ENCODE data around the gene GANAB. TPM values are rescaled to one million over a fixed set of nuclear protein-coding genes. Genes with fewer than 3 reads are reported as not detected.

GANAB gene
- total RNA-seq, 1 experiment from 2014 or later = 229 TPM

- no peak for DNase-seq (ENCODE audit: extremely low read depth, low read depth)
Observed at GRCh38 chr11:62577046-62577714, 69.2 kb downstream of the GANAB start.

- DNase-seq (ENCODE audit: extremely low read depth, low read depth) = no peak
Observed at GRCh38 chr11:62575837-62576236, 70.6 kb downstream of the GANAB start.

- no peak for DNase-seq (ENCODE audit: extremely low read depth, low read depth)
Observed at GRCh38 chr11:62575156-62575555, 71.3 kb downstream of the GANAB start.

Small RNA genes lying within 50 kb of the gene (small RNA-seq; reads per million reads assigned to genes)
- gene AP001458.1 (0 reads per million in 2 experiments), gene SNORA57 (0 reads per million in 2 experiments)

Other genes starting within 250 kb of the GANAB start
- gene SCGB1A1, start 227.6 kb downstream of the GANAB start, total RNA-seq (2014; rRNA removed; shearing (Covaris generic)) = not detected in 2 replicates
- gene AHNAK, start 99.8 kb downstream of the GANAB start, total RNA-seq (2014; rRNA removed; shearing (Covaris generic)) = 80.2 and 86.0 TPM in 2 replicates
- gene EEF1G, start 72.7 kb downstream of the GANAB start, total RNA-seq (2014; rRNA removed; shearing (Covaris generic)) = 2,030 and 2,160 TPM in 2 replicates
- gene TUT1, start 55.1 kb downstream of the GANAB start, total RNA-seq (2014; rRNA removed; shearing (Covaris generic)) = 6.3 and 6.4 TPM in 2 replicates
- gene MTA2, start 44.7 kb downstream of the GANAB start, total RNA-seq (2014; rRNA removed; shearing (Covaris generic)) = 67.7 and 79.0 TPM in 2 replicates
- 14.6 and 18.4 TPM in 2 replicates for gene EML3, start 33.8 kb downstream of the GANAB start, total RNA-seq (2014; rRNA removed; shearing (Covaris generic))
- 1.2 and 3.0 TPM in 2 replicates for gene ROM1, start 33.4 kb downstream of the GANAB start, total RNA-seq (2014; rRNA removed; shearing (Covaris generic))
- 22.6 TPM in 2 replicates for gene B3GAT3, start 24.6 kb downstream of the GANAB start, total RNA-seq (2014; rRNA removed; shearing (Covaris generic))
- 11.1 and 11.4 TPM in 2 replicates for gene INTS5, start 6.7 kb upstream of the GANAB start, total RNA-seq (2014; rRNA removed; shearing (Covaris generic))
- 61.6 and 69.1 TPM in 2 replicates for gene C11orf98, start 18.6 kb upstream of the GANAB start, total RNA-seq (2014; rRNA removed; shearing (Covaris generic))
- 8.8 and 11.5 TPM in 2 replicates for gene CSKMT, start 18.7 kb upstream of the GANAB start, total RNA-seq (2014; rRNA removed; shearing (Covaris generic))
- 13.9 and 20.2 TPM in 2 replicates for gene UQCC3, start 25.1 kb upstream of the GANAB start, total RNA-seq (2014; rRNA removed; shearing (Covaris generic))
- gene LBHD1, start 25.7 kb upstream of the GANAB start, total RNA-seq (2014; rRNA removed; shearing (Covaris generic)) = 5.4 and 5.5 TPM in 2 replicates
- gene UBXN1, start 32.5 kb upstream of the GANAB start, total RNA-seq (2014; rRNA removed; shearing (Covaris generic)) = 82.6 and 93.2 TPM in 2 replicates
- gene LRRN4CL, start 42.9 kb upstream of the GANAB start, total RNA-seq (2014; rRNA removed; shearing (Covaris generic)) = 0.02 TPM in 1 of 2 replicates, not detected in the other
- gene BSCL2, start 60.8 kb upstream of the GANAB start, total RNA-seq (2014; rRNA removed; shearing (Covaris generic)) = 57.4 and 59.2 TPM in 2 replicates
- gene GNG3, start 61.1 kb upstream of the GANAB start, total RNA-seq (2014; rRNA removed; shearing (Covaris generic)) = 0.17 TPM in 1 of 2 replicates, not detected in the other
- gene HNRNPUL2, start 80.8 kb upstream of the GANAB start, total RNA-seq (2014; rRNA removed; shearing (Covaris generic)) = 4.4 and 7.5 TPM in 2 replicates
- 25.8 and 28.8 TPM in 2 replicates for gene TTC9C, start 81.9 kb upstream of the GANAB start, total RNA-seq (2014; rRNA removed; shearing (Covaris generic))
- 4.1 and 5.5 TPM in 2 replicates for gene ZBTB3, start 107.5 kb upstream of the GANAB start, total RNA-seq (2014; rRNA removed; shearing (Covaris generic))
- 79.6 and 88.3 TPM in 2 replicates for gene POLR2G, start 115.0 kb upstream of the GANAB start, total RNA-seq (2014; rRNA removed; shearing (Covaris generic))
- gene TAF6L, start 124.8 kb upstream of the GANAB start, total RNA-seq (2014; rRNA removed; shearing (Covaris generic)) = 10.5 and 11.9 TPM in 2 replicates
- 38.4 and 44.3 TPM in 2 replicates for gene TMEM179B, start 140.8 kb upstream of the GANAB start, total RNA-seq (2014; rRNA removed; shearing (Covaris generic))
- gene TMEM223, start 145.4 kb upstream of the GANAB start, total RNA-seq (2014; rRNA removed; shearing (Covaris generic)) = 21.4 and 25.9 TPM in 2 replicates
- 18.7 and 28.7 TPM in 2 replicates for gene NXF1, start 158.8 kb upstream of the GANAB start, total RNA-seq (2014; rRNA removed; shearing (Covaris generic))
- gene STX5, start 185.4 kb upstream of the GANAB start, total RNA-seq (2014; rRNA removed; shearing (Covaris generic)) = 14.7 and 15.9 TPM in 2 replicates
- gene TEX54, start 186.2 kb upstream of the GANAB start, total RNA-seq (2014; rRNA removed; shearing (Covaris generic)) = not detected in 2 replicates
- 64.7 and 71.2 TPM in 2 replicates for gene WDR74, start 193.0 kb upstream of the GANAB start, total RNA-seq (2014; rRNA removed; shearing (Covaris generic))
- 449 and 464 TPM in 2 replicates for gene SLC3A2, start 234.3 kb upstream of the GANAB start, total RNA-seq (2014; rRNA removed; shearing (Covaris generic))

Measured in NCI-H460 (cell line).